ENCODE results near the gene JHY.

DNA sequence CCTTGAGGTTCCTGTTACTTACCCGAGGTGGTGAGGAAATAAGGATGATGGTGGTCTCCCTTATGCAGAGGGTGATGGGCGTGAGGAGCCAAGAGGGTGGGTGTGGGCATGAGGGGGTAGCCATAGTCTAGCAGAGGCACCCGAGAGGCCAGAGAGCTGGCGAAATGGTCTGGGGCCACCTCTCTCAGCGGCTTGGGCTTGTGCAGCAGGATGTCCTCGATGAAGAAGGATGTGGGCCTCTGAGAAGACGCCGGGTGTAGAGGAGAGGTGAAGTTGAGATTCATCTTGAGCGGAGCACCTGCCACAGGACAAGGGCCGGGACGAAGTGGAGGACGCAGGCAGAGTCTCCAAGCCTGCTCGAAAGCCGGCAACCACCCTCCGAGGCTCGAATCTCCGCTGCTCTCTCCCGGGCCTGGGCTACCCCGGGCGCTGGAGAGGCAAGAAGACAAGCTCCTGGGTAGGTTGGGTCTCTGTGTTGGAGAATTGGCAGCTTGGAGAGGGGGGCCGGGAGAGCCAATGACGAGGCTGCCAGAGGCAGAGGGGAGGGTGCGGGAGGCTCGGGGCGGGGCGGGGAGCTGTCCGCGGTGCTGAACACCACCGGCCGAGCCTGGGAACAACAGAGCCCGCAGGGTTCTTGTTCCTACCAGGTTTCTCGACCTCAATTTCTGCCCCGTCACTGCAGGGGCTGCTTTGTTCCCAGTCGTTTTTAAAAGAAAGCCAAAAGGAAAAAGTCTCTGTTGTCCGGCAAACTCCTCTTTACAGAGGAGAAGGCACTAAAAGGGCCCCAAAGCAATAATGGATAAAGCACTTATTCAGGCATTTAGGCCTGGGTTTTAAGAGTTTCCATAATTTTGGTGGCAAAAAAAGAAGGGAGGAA is 99.1 kb downstream of the JHY start, which contains the start of gene BSX:
- TF ChIP-seq, protein P1, sequence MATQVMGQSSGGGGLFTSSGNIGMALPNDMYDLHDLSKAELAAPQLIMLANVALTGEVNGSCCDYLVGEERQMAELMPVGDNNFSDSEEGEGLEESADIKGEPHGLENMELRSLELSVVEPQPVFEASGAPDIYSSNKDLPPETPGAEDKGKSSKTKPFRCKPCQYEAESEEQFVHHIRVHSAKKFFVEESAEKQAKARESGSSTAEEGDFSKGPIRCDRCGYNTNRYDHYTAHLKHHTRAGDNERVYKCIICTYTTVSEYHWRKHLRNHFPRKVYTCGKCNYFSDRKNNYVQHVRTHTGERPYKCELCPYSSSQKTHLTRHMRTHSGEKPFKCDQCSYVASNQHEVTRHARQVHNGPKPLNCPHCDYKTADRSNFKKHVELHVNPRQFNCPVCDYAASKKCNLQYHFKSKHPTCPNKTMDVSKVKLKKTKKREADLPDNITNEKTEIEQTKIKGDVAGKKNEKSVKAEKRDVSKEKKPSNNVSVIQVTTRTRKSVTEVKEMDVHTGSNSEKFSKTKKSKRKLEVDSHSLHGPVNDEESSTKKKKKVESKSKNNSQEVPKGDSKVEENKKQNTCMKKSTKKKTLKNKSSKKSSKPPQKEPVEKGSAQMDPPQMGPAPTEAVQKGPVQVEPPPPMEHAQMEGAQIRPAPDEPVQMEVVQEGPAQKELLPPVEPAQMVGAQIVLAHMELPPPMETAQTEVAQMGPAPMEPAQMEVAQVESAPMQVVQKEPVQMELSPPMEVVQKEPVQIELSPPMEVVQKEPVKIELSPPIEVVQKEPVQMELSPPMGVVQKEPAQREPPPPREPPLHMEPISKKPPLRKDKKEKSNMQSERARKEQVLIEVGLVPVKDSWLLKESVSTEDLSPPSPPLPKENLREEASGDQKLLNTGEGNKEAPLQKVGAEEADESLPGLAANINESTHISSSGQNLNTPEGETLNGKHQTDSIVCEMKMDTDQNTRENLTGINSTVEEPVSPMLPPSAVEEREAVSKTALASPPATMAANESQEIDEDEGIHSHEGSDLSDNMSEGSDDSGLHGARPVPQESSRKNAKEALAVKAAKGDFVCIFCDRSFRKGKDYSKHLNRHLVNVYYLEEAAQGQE (IDR thresholded peaks at IDR 0.05; ENCODE audit: low read depth): peak; percentile 95
- no peak for TF ChIP-seq EGR1 (IDR thresholded peaks at IDR 0.05)
- no peak for TF ChIP-seq RAD21 (IDR thresholded peaks at IDR 0.05; ENCODE audit: low read depth)
- TF ChIP-seq TAF1 (IDR thresholded peaks at IDR 0.05; ENCODE audit: low read depth): no peak
- TF ChIP-seq CREB1 (IDR thresholded peaks at IDR 0.05; ENCODE audit: low read depth): no peak
- TF ChIP-seq, protein P2, sequence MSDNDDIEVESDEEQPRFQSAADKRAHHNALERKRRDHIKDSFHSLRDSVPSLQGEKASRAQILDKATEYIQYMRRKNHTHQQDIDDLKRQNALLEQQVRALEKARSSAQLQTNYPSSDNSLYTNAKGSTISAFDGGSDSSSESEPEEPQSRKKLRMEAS (IDR thresholded peaks at IDR 0.05): 0 out of 2 replicates have a peak, but pooled peaks have one; percentile 17
- TF ChIP-seq CEBPB (IDR thresholded peaks at IDR 0.05): no peak
- no peak for TF ChIP-seq YY1 (IDR thresholded peaks at IDR 0.05; ENCODE audit: low read depth)
- TF ChIP-seq FOXM1 (IDR thresholded peaks at IDR 0.05; ENCODE audit: borderline replicate concordance, low read depth): no peak
- TF ChIP-seq EP300 (IDR thresholded peaks at IDR 0.05; ENCODE audit: borderline replicate concordance): no peak
- TF ChIP-seq TEAD4 (IDR thresholded peaks at IDR 0.05): no peak
- no peak for TF ChIP-seq NFIC (IDR thresholded peaks at IDR 0.05)
- TF ChIP-seq, protein P3, sequence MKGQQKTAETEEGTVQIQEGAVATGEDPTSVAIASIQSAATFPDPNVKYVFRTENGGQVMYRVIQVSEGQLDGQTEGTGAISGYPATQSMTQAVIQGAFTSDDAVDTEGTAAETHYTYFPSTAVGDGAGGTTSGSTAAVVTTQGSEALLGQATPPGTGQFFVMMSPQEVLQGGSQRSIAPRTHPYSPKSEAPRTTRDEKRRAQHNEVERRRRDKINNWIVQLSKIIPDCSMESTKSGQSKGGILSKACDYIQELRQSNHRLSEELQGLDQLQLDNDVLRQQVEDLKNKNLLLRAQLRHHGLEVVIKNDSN (IDR thresholded peaks at IDR 0.05): no peak

Data from Ishikawa (cell line).